H9 (cell line): Measurements from ENCODE around the gene SLX4IP. TPM values are rescaled to one million over a fixed set of nuclear protein-coding genes. Genes with fewer than 3 reads are reported as not detected.

Source experiments
- DNase-seq: peaks from one replicate; pipeline ENCODE4 v3.0.0-alpha.2; 2017
- H2AFZ ChIP-seq: one replicate; pipeline ENCODE4 v1.6.1; 2013; ENCODE audit warnings: mild to moderate bottlenecking, low read length, control low read depth, moderate library complexity
- H2AK5ac ChIP-seq: 2 replicates; pipeline ENCODE4 v1.6.1; 2013; ENCODE audit warnings: low read length, control low read depth, mixed read lengths; ENCODE audit not compliant: insufficient read length
- H2BK120ac ChIP-seq: one replicate; pipeline ENCODE4 v1.6.1; 2013; ENCODE audit warnings: low read depth, mild to moderate bottlenecking, low read length, control low read depth, inconsistent platforms; ENCODE audit not compliant: poor library complexity, severe bottlenecking
- H2BK12ac ChIP-seq: 2 replicates; pipeline ENCODE4 v1.6.1; 2013; ENCODE audit warnings: low read length, control low read depth, mixed read lengths, low read depth; ENCODE audit not compliant: insufficient read length
- H2BK15ac ChIP-seq: 2 replicates; pipeline ENCODE4 v1.6.1; 2013; ENCODE audit warnings: low read depth, low read length, control low read depth
- H2BK20ac ChIP-seq: one replicate; pipeline ENCODE4 v1.6.1; 2013; ENCODE audit warnings: low read depth, mild to moderate bottlenecking, low read length, control low read depth, inconsistent platforms; ENCODE audit not compliant: poor library complexity, severe bottlenecking
- H2BK5ac ChIP-seq: 2 replicates; pipeline ENCODE4 v1.6.1; 2013; ENCODE audit warnings: low read length, control low read depth, mixed read lengths; ENCODE audit not compliant: insufficient read length
- H3K14ac ChIP-seq: 2 replicates; pipeline ENCODE4 v1.6.1; 2013; ENCODE audit warnings: low read length, control low read depth; ENCODE audit not compliant: insufficient read depth
- H3K18ac ChIP-seq: 2 replicates; pipeline ENCODE4 v1.6.1; 2013; ENCODE audit warnings: low read depth, mild to moderate bottlenecking, mixed read lengths, low read length, control low read depth; ENCODE audit not compliant: insufficient read length
- H3K23ac ChIP-seq: 2 replicates; pipeline ENCODE4 v1.6.1; 2013; ENCODE audit warnings: low read length, control low read depth, mixed read lengths, low read depth; ENCODE audit not compliant: insufficient read length
- H3K23me2 ChIP-seq: 2 replicates; pipeline ENCODE4 v1.6.1; 2013; ENCODE audit warnings: low read depth, mild to moderate bottlenecking, mixed read lengths, low read length, control low read depth; ENCODE audit not compliant: insufficient read length, poor library complexity, severe bottlenecking
- H3K27ac ChIP-seq: 2 replicates; pipeline ENCODE4 v1.5.1; 2013; ENCODE audit warnings: low read length, control low read depth, mixed read lengths, low read depth; ENCODE audit not compliant: insufficient read length
- H3K27me3 ChIP-seq: 2 replicates; pipeline ENCODE4 v1.6.1; 2013; ENCODE audit warnings: low read length, control low read depth, inconsistent platforms; ENCODE audit not compliant: insufficient read depth
- H3K4ac ChIP-seq: 2 replicates; pipeline ENCODE4 v1.6.1; 2013; ENCODE audit warnings: low read depth, mild to moderate bottlenecking, control low read depth, inconsistent platforms, low read length, moderate library complexity
- H3K4me1 ChIP-seq: 2 replicates; pipeline ENCODE4 v1.6.1; 2013; ENCODE audit warnings: low read length, control low read depth, inconsistent platforms; ENCODE audit not compliant: insufficient read depth
- H3K4me2 ChIP-seq: 2 replicates; pipeline ENCODE4 v1.6.1; 2013; ENCODE audit warnings: low read length, control low read depth, mixed read lengths; ENCODE audit not compliant: insufficient read length, insufficient read depth
- H3K56ac ChIP-seq: 2 replicates; pipeline ENCODE4 v1.6.1; 2013; ENCODE audit warnings: low read depth, mild to moderate bottlenecking, mixed read lengths, low read length, control low read depth; ENCODE audit not compliant: insufficient read length
- H3K79me1 ChIP-seq: 2 replicates; pipeline ENCODE4 v1.6.1; 2013; ENCODE audit warnings: low read depth, mild to moderate bottlenecking, moderate library complexity, low read length, control low read depth, inconsistent platforms; ENCODE audit not compliant: insufficient read depth, poor library complexity, severe bottlenecking
- H3K79me2 ChIP-seq: 2 replicates; pipeline ENCODE4 v1.6.1; 2013; ENCODE audit warnings: low read length, control low read depth, inconsistent platforms; ENCODE audit not compliant: insufficient read depth
- H3K9ac ChIP-seq: 2 replicates; pipeline ENCODE4 v1.6.1; 2013; ENCODE audit warnings: low read length, control low read depth, mixed read lengths; ENCODE audit not compliant: insufficient read length; ENCODE audit errors: extremely low read depth
- H3K9me3 ChIP-seq: one replicate; pipeline ENCODE4 v1.6.1; 2013; ENCODE audit warnings: low read depth, low read length, inconsistent platforms; ENCODE audit not compliant: control insufficient read depth
- H3T11ph ChIP-seq: one replicate; pipeline ENCODE4 v1.6.1; 2013; ENCODE audit warnings: mild to moderate bottlenecking, low read length, control low read depth, inconsistent platforms
- H4K20me1 ChIP-seq: one replicate; pipeline ENCODE4 v1.6.1; 2013; ENCODE audit not compliant: control insufficient read depth, insufficient read length, insufficient read depth
- H4K5ac ChIP-seq: 2 replicates; pipeline ENCODE4 v1.6.1; 2013; ENCODE audit warnings: low read depth, mild to moderate bottlenecking, mixed read lengths, low read length, control low read depth; ENCODE audit not compliant: insufficient read length
- H4K8ac ChIP-seq: replicated peaks from 2 replicates; pipeline ENCODE4 v1.6.1; 2013; ENCODE audit warnings: low read length, control low read depth, mixed read lengths, low read depth; ENCODE audit not compliant: insufficient read length
- H4K91ac ChIP-seq: 2 replicates; pipeline ENCODE4 v1.6.1; 2013; ENCODE audit warnings: low read depth, mild to moderate bottlenecking, moderate library complexity, mixed read lengths, low read length, control low read depth; ENCODE audit not compliant: insufficient read length
- H3K27ac Mint-ChIP-seq, 3 experiments: 2 replicates in 2 of 3; 3 replicates in 1 of 3; pipeline ENCODE4 v1.8.0; 2020 to 2021; ENCODE audit warnings: mixed read lengths in 3 of 3, mild to moderate bottlenecking in 1 of 3, moderate library complexity in 1 of 3
- H3K27me3 Mint-ChIP-seq: 2 replicates; pipeline ENCODE4 v1.8.0; 2021; ENCODE audit warnings: low read depth, mild to moderate bottlenecking, moderate library complexity, mixed read lengths
- H3K36me3 Mint-ChIP-seq, 3 experiments: 2 replicates in 2 of 3; 3 replicates in 1 of 3; pipeline ENCODE4 v1.8.0; 2020 to 2021; ENCODE audit warnings: low read depth in 3 of 3, mixed read lengths in 3 of 3; ENCODE audit not compliant: insufficient read depth in 1 of 3
- H3K4me1 Mint-ChIP-seq, 2 experiments: 2 replicates each; pipeline ENCODE4 v1.8.0; 2020; ENCODE audit warnings: mixed read lengths in 2 of 2
- H3K4me3 Mint-ChIP-seq, 2 experiments: 2 replicates in 1 of 2; 3 replicates in 1 of 2; pipeline ENCODE4 v1.8.0; 2020 to 2021; ENCODE audit warnings: mild to moderate bottlenecking in 2 of 2, mixed read lengths in 2 of 2, moderate library complexity in 1 of 2
- H3K9me3 Mint-ChIP-seq, 2 experiments: 2 replicates in 1 of 2; 3 replicates in 1 of 2; pipeline ENCODE4 v1.8.0; 2020; ENCODE audit warnings: mild to moderate bottlenecking in 2 of 2, mixed read lengths in 2 of 2, moderate library complexity in 1 of 2
- CTCF ChIP-seq: fragments of 200-600 bp; sonication (generic); conservative IDR thresholded peaks from 3 replicates; pipeline ENCODE4 v1.8.0; 2021; ENCODE audit warnings: antibody characterized with exemption, mild to moderate bottlenecking
- WGBS: extraction: QIAGEN DNeasy Blood & Tissue Kit; methylation state at CpG from one replicate; pipeline ENCODE4 v1.1.7; 2013; ENCODE audit warnings: missing lambda C conversion rate, low lambda C conversion rate, mixed read lengths; ENCODE audit not compliant: insufficient read length; ENCODE audit errors: extremely low coverage; 5-methylcytosine and 5-hydroxymethylcytosine counted together
- total RNA-seq: library from RNA; stranded (reverse); gene quantifications from 2 replicates; pipeline ENCODE4 v1.2.1, GENCODE V29; 2021

The SLX4IP gene
- total RNA-seq, 1 experiment from 2014 or later: 7.9 TPM

GRCh38 chr20:10543480-10543879 is 108.4 kb downstream of the SLX4IP start:
- Mint-ChIP-seq H3K27me3 (no peaks in the 10 kb centered on the region), H3K4me1 (peaks cover 23 to 34% of the 10 kb centered on the region in 2 experiments), H3K9me3 (no peaks in the 10 kb centered on the region), H3K4me3 (no peak overlapping the region), H3K36me3 (no peaks in the 10 kb centered on the region), H3K27ac (no peak overlapping the region)
- H2AFZ ChIP-seq: no peak overlapping the region
- no peak overlapping the region for H3T11ph ChIP-seq
- no peak overlapping the region for H2AK5ac ChIP-seq
- H2BK12ac ChIP-seq: no peak overlapping the region
- no peaks in the 10 kb centered on the region for H3K79me1 ChIP-seq
- H2BK120ac ChIP-seq: no peak overlapping the region
- no peaks in the 10 kb centered on the region for H3K27me3 ChIP-seq
- H4K20me1 ChIP-seq: no peaks in the 10 kb centered on the region
- H3K14ac ChIP-seq: no peak overlapping the region
- H4K5ac ChIP-seq: no peak overlapping the region
- H3K9me3 ChIP-seq: no peaks in the 10 kb centered on the region
- no peak overlapping the region for H3K9ac ChIP-seq
- no peaks in the 10 kb centered on the region for H3K79me2 ChIP-seq
- H3K4ac ChIP-seq: no peak overlapping the region
- DNase-seq: no peak
- H3K56ac ChIP-seq: no peak overlapping the region
- no peak overlapping the region for H4K91ac ChIP-seq
- no peak overlapping the region for H3K27ac ChIP-seq
- no peak overlapping the region for H2BK5ac ChIP-seq
- no peak overlapping the region for H3K18ac ChIP-seq
- no peak overlapping the region for H2BK20ac ChIP-seq
- no peak overlapping the region for H3K4me2 ChIP-seq
- no peak overlapping the region for H3K23ac ChIP-seq
- H3K23me2 ChIP-seq: no peaks in the 10 kb centered on the region
- H3K4me1 ChIP-seq: peaks cover 7% of the 10 kb centered on the region; the same call in 1 of the 2 replicates
- H2BK15ac ChIP-seq: no peak overlapping the region
- no peak for TF ChIP-seq CTCF
- WGBS: no CpG with 5 or more reads among the region's 3 CpGs
- H4K8ac ChIP-seq: no peak overlapping the region
